ENCODE results near the gene PSENEN.

GRCh38 chr19:35717665-35718344 is 27.6 kb upstream of the PSENEN start, which contains the start of gene KMT2B:
- TF ChIP-seq CTCF (conservative IDR thresholded peaks at IDR 0.05 in 1 of 2, IDR thresholded peaks at IDR 0.05 in 1 of 2; ENCODE audit: low read depth in 1 of 2, low read length in 2 of 2): no peak
- TF ChIP-seq EZH2 (IDR thresholded peaks at IDR 0.05; ENCODE audit: low read length, missing control alignments): no peak

Data from fibroblast of lung (primary cell).